Neuronal stem cell (in vitro differentiated cells): ENCODE measurements around the gene TMEM156.

Experiments used
- DNase-seq: peaks from one replicate; pipeline ENCODE4 v3.0.0-alpha.2; 2013; ENCODE audit warnings: low spot score
- H2AFZ ChIP-seq: one replicate; pipeline ENCODE4 v1.6.1; 2013; ENCODE audit warnings: mild to moderate bottlenecking, low read length, inconsistent platforms
- H2AK5ac ChIP-seq: 2 replicates; pipeline ENCODE4 v1.6.1; 2013; ENCODE audit warnings: low read depth, mild to moderate bottlenecking, inconsistent platforms, low read length, moderate library complexity, mixed read lengths
- H2BK120ac ChIP-seq: 2 replicates; pipeline ENCODE4 v1.6.1; 2013; ENCODE audit warnings: low read depth, mild to moderate bottlenecking, inconsistent platforms, low read length, moderate library complexity, mixed read lengths
- H2BK12ac ChIP-seq: one replicate; pipeline ENCODE4 v1.6.1; 2013; ENCODE audit warnings: low read length, inconsistent platforms
- H2BK15ac ChIP-seq: 2 replicates; pipeline ENCODE4 v1.6.1; 2013; ENCODE audit warnings: mild to moderate bottlenecking, low read length, inconsistent platforms, mixed read lengths
- H2BK5ac ChIP-seq: one replicate; pipeline ENCODE4 v1.6.1; 2013; ENCODE audit warnings: inconsistent platforms, mild to moderate bottlenecking, low read length, moderate library complexity
- H3K14ac ChIP-seq: one replicate; pipeline ENCODE4 v1.6.1; 2013; ENCODE audit warnings: low read length, inconsistent platforms
- H3K18ac ChIP-seq: 2 replicates; pipeline ENCODE4 v1.6.1; 2013; ENCODE audit warnings: low read length, inconsistent platforms
- H3K23ac ChIP-seq: 2 replicates; pipeline ENCODE4 v1.6.1; 2013; ENCODE audit warnings: low read depth, mild to moderate bottlenecking, mixed read lengths, low read length, inconsistent platforms; ENCODE audit not compliant: poor library complexity
- H3K27ac ChIP-seq: replicated peaks from 3 replicates; pipeline ENCODE4 v1.5.1; 2013; ENCODE audit warnings: low read length, inconsistent platforms
- H3K27me3 ChIP-seq, 3 experiments: 2 replicates each; pipeline ENCODE4 v1.6.1; 2013; ENCODE audit warnings: low read length in 3 of 3, mild to moderate bottlenecking in 2 of 3, inconsistent platforms in 1 of 3, low read depth in 1 of 3, mixed read lengths in 1 of 3, moderate library complexity in 1 of 3; ENCODE audit not compliant: control insufficient read depth in 3 of 3, insufficient read depth in 3 of 3
- H3K36me3 ChIP-seq, 2 donors: replicated peaks in 1 of 2; 2 replicates each; pipeline ENCODE4 v1.6.1; 2013; ENCODE audit warnings: low read length in 2 of 2; ENCODE audit not compliant: control insufficient read depth in 2 of 2, insufficient read depth in 2 of 2
- H3K4ac ChIP-seq: 2 replicates; pipeline ENCODE4 v1.6.1; 2013; ENCODE audit warnings: inconsistent platforms, mild to moderate bottlenecking, low read length, moderate library complexity
- H3K4me1 ChIP-seq, 2 donors: 1 replicate in 1 of 2; 2 replicates in 1 of 2; pipeline ENCODE4 v1.6.1; 2013; ENCODE audit warnings: low read length in 2 of 2, low read depth in 1 of 2; ENCODE audit not compliant: control insufficient read depth in 2 of 2, insufficient read depth in 1 of 2
- H3K4me2 ChIP-seq: one replicate; pipeline ENCODE4 v1.6.1; 2013; ENCODE audit warnings: mild to moderate bottlenecking, low read length, inconsistent platforms; ENCODE audit not compliant: insufficient read depth, poor library complexity, severe bottlenecking
- H3K4me3 ChIP-seq, 2 donors: 2 replicates each; pipeline ENCODE4 v1.5.1; 2013; ENCODE audit warnings: low read length in 2 of 2, mild to moderate bottlenecking in 2 of 2, inconsistent platforms in 1 of 2, moderate library complexity in 1 of 2
- H3K79me1 ChIP-seq: one replicate; pipeline ENCODE4 v1.6.1; 2013; ENCODE audit warnings: low read depth, mild to moderate bottlenecking, inconsistent platforms, low read length, moderate library complexity
- H3K9ac ChIP-seq: one replicate; pipeline ENCODE4 v1.6.1; 2013; ENCODE audit warnings: mild to moderate bottlenecking, low read depth, low read length, inconsistent platforms; ENCODE audit not compliant: poor library complexity
- H3K9me3 ChIP-seq, 2 donors: replicated peaks in 1 of 2; 2 replicates each; pipeline versions ENCODE3 to v1.6.1; 2013; ENCODE audit warnings: low read length in 2 of 2, mild to moderate bottlenecking in 2 of 2, inconsistent platforms in 1 of 2, low read depth in 1 of 2, mixed read lengths in 1 of 2, moderate library complexity in 1 of 2; ENCODE audit not compliant: control insufficient read depth in 2 of 2, insufficient read depth in 1 of 2
- H4K8ac ChIP-seq: one replicate; pipeline ENCODE4 v1.6.1; 2013; ENCODE audit warnings: low read depth, mild to moderate bottlenecking, inconsistent platforms, low read length, moderate library complexity
- H4K91ac ChIP-seq: one replicate; pipeline ENCODE4 v1.6.1; 2013; ENCODE audit warnings: low read length, low read depth, mild to moderate bottlenecking, inconsistent platforms; ENCODE audit not compliant: poor library complexity
- WGBS, 2 donors: extraction: QIAGEN DNeasy Blood & Tissue Kit; methylation state at CpG; one replicate each; pipeline ENCODE4 v1.1.7; 2013; ENCODE audit warnings: missing lambda C conversion rate in 2 of 2, mixed read lengths in 1 of 2; ENCODE audit not compliant: insufficient read length in 2 of 2, insufficient replicate concordance in 1 of 2; ENCODE audit errors: extremely low coverage in 2 of 2; 5-methylcytosine and 5-hydroxymethylcytosine counted together

TMEM156 gene

GRCh38 chr4:38955957-38956356 is 76.3 kb downstream of the TMEM156 start:
- Histone ChIP-seq H2BK15ac (no peak overlapping the region), H3K23ac (no peak overlapping the region), H3K9me3 (no peaks in the 10 kb centered on the region), H3K27me3 (no peaks in the 10 kb centered on the region), H3K36me3 (no peaks in the 10 kb centered on the region), H2BK120ac (no peak overlapping the region), H3K79me1 (no peaks in the 10 kb centered on the region), H3K18ac (no peak overlapping the region), H3K4ac (no peak overlapping the region), H3K14ac (no peak overlapping the region), H3K4me1 (peaks cover 2 to 4% of the 10 kb centered on the region in 2 donors), H3K27ac (no peak overlapping the region), H2BK12ac (no peak overlapping the region), H3K4me2 (no peak overlapping the region), H4K91ac (no peak overlapping the region), H2BK5ac (no peak overlapping the region), H4K8ac (no peak overlapping the region), H2AK5ac (no peak overlapping the region), H3K9ac (no peak overlapping the region), H3K4me3 (no peak overlapping the region), H2AFZ (peak overlapping the region; percentile 60)
- no peak for DNase-seq
- WGBS, 2 donors: no CpG with 5 or more reads among the region's 4 CpGs

GRCh38 chr4:38954727-38955126 is 77.5 kb downstream of the TMEM156 start:
- peaks cover 2 to 4% of the 10 kb centered on the region in 2 donors for H3K4me1 ChIP-seq
- H3K36me3 ChIP-seq: no peaks in the 10 kb centered on the region
- no peaks in the 10 kb centered on the region for H3K27me3 ChIP-seq
- H2BK120ac ChIP-seq: no peak overlapping the region
- no peak for DNase-seq
- no peaks in the 10 kb centered on the region for H3K9me3 ChIP-seq
- H3K4me3 ChIP-seq: no peak overlapping the region
- H3K4me2 ChIP-seq: no peak overlapping the region
- H2AFZ ChIP-seq: no peak overlapping the region
- no peak overlapping the region for H2AK5ac ChIP-seq
- H3K4ac ChIP-seq: no peak overlapping the region
- no peak overlapping the region for H4K91ac ChIP-seq
- H3K23ac ChIP-seq: no peak overlapping the region
- H3K14ac ChIP-seq: no peak overlapping the region
- H2BK5ac ChIP-seq: no peak overlapping the region
- no peak overlapping the region for H2BK15ac ChIP-seq
- H2BK12ac ChIP-seq: no peak overlapping the region
- no peak overlapping the region for H3K18ac ChIP-seq
- no peak overlapping the region for H3K9ac ChIP-seq
- H3K27ac ChIP-seq: no peak overlapping the region
- no peak overlapping the region for H4K8ac ChIP-seq
- H3K79me1 ChIP-seq: no peaks in the 10 kb centered on the region

- Histone ChIP-seq H3K4me3 (no peak overlapping the region), H3K79me1 (no peaks in the 10 kb centered on the region), H2BK12ac (no peak overlapping the region), H2BK15ac (no peak overlapping the region), H2BK5ac (no peak overlapping the region), H3K4me2 (no peak overlapping the region), H2BK120ac (no peak overlapping the region), H3K14ac (no peak overlapping the region), H3K23ac (no peak overlapping the region), H3K4ac (no peak overlapping the region), H3K4me1 (peaks cover 2 to 4% of the 10 kb centered on the region in 2 donors), H4K8ac (no peak overlapping the region), H2AK5ac (no peak overlapping the region), H3K9me3 (no peaks in the 10 kb centered on the region), H2AFZ (peak overlapping the region; percentile 33), H3K27me3 (no peaks in the 10 kb centered on the region), H3K18ac (no peak overlapping the region), H3K27ac (no peak overlapping the region), H3K9ac (no peak overlapping the region), H4K91ac (no peak overlapping the region), H3K36me3 (no peaks in the 10 kb centered on the region)
- WGBS, 2 donors: no CpG with 5 or more reads among the region's 1 CpG
- no peak for DNase-seq
These were observed 80.2 kb downstream of the TMEM156 start for GRCh38 chr4:38952017-38952416.

GRCh38 chr4:38951598-38951997 is 80.6 kb downstream of the TMEM156 start:
- H3K4me3 ChIP-seq: no peak overlapping the region
- WGBS, 2 donors: no CpG with 5 or more reads among the region's 2 CpGs

More at GRCh38 chr4:38951598-38951997, 80.6 kb downstream of the TMEM156 start:
- H3K4ac ChIP-seq: no peak overlapping the region
- H3K36me3 ChIP-seq: no peaks in the 10 kb centered on the region
- H4K91ac ChIP-seq: no peak overlapping the region
- no peak overlapping the region for H3K18ac ChIP-seq
- H2BK5ac ChIP-seq: no peak overlapping the region
- H3K27me3 ChIP-seq: no peaks in the 10 kb centered on the region
- H3K79me1 ChIP-seq: no peaks in the 10 kb centered on the region
- no peak for DNase-seq
- H3K14ac ChIP-seq: no peak overlapping the region
- H3K4me2 ChIP-seq: no peak overlapping the region
- no peaks in the 10 kb centered on the region for H3K9me3 ChIP-seq
- H2BK12ac ChIP-seq: no peak overlapping the region
- H3K27ac ChIP-seq: no peak overlapping the region
- H3K23ac ChIP-seq: no peak overlapping the region
- H3K9ac ChIP-seq: no peak overlapping the region
- no peak overlapping the region for H2AK5ac ChIP-seq
- H2BK15ac ChIP-seq: no peak overlapping the region
- H2BK120ac ChIP-seq: no peak overlapping the region
- H3K4me1 ChIP-seq: peaks cover 2 to 4% of the 10 kb centered on the region in 2 donors
- peak overlapping the region; percentile 33 for H2AFZ ChIP-seq
- no peak overlapping the region for H4K8ac ChIP-seq
